NCI-H2227 (cell line): Measurements from ENCODE around the gene SMARCE1.

ENCODE experiments used
- DNase-seq: peaks from one replicate; lab custom pipeline; 2025; ENCODE audit not compliant: unreplicated experiment; lab: John Stamatoyannopoulos, UW

The SMARCE1 gene

DNA sequence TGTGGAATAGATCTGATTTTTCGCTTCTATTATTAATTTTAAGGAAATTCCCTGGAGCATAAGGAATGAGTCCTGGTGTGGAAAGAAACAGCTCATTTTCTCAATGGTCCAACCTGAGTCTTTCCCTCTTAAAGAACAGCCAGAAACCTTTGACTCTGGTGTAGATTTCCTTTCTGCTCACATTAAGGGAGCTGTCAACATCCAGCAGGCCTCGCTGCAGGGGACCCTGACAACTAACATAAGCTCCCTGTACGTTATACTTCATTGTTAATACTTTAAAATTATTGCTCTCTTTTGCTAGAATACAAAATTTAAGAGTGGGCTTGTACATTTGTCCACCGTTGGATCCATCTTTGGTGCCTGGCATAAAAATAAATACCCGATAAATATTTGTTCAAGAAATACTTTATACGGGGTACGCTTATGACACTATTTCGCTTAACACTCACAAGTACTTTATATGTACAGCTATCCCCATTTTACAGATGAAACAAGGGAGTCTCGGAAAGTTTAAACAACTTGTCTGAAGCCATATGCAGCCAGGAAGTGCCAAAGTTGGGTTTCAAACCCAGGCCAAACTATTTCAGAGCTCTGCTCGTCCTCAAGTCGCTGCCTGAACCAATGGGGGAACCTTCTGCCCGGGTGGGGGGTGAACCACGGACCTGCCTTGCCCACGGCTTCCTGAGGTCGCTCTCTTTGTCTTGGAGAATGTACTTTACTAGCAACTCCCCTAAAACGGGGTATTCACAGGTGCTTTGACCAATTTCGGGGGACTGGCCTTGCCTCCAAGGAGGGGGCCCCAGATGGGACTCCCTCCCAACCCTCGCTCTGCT, 611 bp downstream of the SMARCE1 start:
- DNase-seq, result peak; percentile 11

DNA sequence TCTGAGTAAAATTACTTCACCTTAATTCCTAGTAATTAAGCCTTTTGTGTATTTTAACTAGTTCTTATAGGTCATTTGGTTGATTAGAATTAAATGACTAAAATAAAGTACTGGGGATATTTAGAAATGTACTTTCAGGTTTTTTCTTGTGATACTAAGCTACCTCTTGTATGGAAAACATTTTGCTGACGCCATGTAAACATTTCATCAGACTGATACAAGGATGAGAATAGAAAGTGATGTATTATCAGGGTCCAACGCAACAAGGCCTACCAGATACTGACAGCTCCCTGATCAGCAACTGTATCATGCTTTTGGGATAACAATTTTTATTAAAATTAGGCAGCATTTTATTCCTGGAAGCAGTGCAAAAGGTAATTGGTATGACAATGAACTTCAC, 1.7 kb downstream of the SMARCE1 start:
- DNase-seq, result no peak

DNA sequence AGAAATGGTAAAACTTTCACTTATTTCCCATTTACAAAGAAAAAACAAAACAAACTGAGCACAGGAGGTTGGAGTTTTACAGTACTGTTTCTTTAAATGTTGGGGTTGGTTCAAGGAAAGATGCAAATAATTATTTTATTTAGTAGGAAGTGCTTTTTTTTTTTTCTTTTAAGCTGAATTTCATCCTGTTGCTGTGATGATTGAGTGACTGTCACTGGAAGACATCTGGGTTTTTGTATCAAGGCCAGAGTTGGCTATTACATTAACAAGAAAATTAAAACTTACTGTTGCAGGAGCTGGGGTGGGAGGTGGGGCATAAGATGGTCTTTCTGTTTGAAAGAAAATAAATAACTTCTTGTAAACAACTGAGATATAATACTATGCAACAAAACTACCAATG, 2.3 kb downstream of the SMARCE1 start:
- DNase-seq, result no peak

DNA sequence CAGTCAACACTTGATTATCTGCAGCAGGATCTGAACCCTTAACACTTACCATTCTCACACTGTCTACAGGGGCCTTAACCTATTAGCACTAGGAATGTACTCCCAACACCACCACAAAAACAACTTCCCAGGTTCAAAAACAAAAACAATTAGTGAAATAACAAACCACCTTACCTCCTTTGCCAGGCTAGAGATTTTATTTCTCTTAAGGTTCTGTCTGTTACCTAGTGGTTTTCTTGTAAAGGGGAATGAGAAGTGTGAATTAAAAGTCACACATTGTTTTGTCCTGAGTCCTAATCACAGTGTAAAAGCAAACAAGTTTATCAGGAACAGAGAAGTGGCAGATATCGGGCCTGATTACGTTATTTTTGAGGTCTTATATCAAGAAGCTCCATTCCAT, 9.7 kb downstream of the SMARCE1 start:
- DNase-seq, result no peak

GRCh38 chr17:40633871-40634270, 13.7 kb downstream of the SMARCE1 start:
- DNase-seq, result no peak

DNA sequence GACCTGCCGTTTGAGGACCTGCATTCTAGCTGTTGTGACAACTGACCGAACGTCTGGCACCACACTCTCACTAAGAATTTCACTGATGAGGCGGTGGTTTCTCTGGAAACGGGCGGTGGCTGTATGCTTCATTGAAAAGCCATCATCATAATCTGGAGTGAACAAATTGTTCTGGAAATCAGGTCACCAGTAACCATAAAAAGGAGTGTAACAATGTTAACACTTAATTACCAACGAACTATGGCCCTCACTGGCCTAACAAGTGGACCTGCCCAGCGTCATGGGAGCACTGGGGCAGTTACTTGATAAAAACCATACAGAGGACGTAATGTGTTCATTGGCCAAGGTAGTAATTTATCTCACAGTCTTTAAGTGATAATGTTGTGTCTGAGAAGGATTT, 15.4 kb downstream of the SMARCE1 start:
- no peak for DNase-seq

DNA sequence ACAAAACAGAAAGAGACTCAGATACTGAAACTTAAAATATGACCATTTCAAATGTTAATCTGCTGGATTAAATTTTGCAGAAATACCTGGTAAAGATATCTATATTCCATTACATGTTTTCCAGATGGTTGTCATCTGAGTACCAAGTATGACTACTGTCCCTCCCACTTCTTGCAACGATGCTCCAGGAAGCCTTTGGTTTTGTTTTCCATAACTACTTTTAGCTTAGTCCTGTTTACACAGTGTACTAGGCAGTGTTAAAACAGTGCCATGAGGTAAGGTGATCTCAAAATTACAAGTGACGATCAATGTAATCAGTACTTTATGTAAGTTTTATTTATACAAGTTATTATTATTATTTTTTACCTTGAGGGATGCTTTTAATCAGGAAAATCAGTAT, 17.8 kb downstream of the SMARCE1 start:
- DNase-seq, result no peak

- no peak for DNase-seq
Measured at GRCh38 chr17:40625311-40625710, 22.3 kb downstream of the SMARCE1 start.

GRCh38 chr17:40623419-40624210, 24.0 kb downstream of the SMARCE1 start:
- DNase-seq, result no peak

- DNase-seq, result no peak
Measured at GRCh38 chr17:40622509-40622928, 25.1 kb downstream of the SMARCE1 start.

DNA sequence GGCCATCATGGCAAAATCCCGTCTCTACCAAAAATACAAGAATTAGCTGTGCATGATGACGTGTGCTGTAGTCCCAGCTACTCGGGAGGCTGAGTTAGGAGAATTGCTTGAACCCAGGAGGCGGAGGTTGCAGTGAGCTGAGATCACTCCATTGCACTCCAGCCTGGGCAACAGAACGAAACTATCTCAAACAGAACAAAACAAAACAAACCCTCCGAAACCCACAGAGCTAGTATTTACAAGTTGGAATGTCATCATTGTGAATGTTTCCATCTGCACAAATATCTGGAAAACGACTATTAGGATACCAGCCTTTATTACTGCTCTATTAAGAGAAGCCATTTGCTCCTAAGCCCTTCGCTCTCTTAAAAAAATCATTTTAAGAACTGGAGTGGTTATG, 26.0 kb downstream of the SMARCE1 start:
- no peak for DNase-seq

DNA sequence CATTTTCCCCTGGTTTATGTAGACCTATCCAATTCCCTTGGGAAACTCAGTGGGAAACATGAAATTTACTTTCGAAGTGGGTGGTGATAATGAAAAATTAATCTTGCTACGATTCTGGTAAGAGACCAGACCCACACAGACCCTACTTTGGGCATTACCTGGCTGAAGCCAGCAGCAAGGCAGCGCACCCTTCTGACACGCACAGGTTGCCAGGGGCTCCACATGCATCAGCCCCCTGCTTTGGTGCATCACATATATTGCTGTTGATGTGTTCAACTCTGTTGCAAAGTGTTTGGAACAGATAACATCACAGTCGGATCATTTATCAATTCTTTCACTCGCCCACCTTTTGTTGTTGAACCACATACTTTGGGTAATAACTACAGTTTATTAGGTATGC, 26.6 kb downstream of the SMARCE1 start:
- DNase-seq, result no peak

DNA sequence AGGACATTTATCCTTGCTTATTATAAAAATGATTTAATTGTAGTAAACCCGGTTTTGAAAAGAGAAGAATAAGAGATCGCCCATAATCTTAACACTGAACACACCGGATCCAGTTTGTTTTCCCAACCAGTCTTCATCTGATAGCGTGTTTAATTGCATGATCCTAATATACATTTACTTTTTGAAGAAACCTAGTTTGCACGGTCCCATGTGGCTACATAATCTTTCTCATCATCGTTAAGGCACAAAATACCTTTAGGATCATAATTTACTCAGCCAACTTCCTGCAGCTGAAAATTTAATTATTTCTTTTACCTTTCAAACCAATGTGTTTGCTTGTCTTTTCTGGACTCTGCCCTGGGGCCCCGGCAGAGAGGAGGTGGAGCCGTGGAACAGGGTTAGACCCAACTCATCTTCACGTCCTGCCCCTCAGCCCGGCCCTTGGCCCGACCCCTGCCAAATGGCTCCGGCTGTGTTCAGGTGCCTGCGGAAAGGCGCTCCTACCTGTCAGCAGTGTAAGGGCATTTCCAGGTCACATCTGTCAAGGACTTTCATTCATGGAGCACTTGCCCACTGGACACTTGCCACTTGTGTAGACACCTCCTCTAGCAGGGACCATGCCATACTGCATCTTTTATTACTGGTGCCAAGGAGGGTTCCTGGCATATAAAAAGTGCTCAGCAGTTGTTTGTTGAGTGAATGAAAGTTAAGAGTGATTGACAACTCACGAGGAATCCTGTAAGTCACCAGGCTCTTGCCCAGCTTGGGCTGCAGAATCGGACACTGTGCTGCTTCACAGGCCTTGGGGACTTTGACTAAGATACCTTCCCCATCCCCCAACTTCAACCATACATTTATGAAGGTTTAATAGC, 28.6 kb downstream of the SMARCE1 start:
- no peak for DNase-seq

GRCh38 chr17:40617678-40618240, 29.9 kb downstream of the SMARCE1 start:
- DNase-seq, result no peak

DNA sequence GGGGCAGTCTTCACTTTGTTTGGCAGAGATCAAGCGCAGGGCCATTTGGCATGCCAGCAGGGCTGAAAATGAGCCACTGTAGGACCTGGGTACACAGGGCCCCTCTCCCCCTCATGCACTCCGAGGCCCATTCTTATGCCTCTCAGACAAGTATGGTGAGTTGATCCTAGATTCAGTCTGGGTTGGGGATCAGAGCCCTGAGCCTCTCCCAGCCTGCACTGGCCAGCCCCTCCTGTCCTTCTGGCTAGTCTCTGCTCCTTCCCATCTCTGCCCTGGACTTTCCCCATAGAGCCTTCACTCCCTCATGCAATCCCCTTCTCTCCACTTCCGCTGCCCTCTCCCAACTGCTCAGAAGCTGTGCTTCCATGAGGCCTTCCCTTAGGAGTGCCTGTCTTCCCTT, 31.0 kb downstream of the SMARCE1 start:
- DNase-seq, result no peak

DNA sequence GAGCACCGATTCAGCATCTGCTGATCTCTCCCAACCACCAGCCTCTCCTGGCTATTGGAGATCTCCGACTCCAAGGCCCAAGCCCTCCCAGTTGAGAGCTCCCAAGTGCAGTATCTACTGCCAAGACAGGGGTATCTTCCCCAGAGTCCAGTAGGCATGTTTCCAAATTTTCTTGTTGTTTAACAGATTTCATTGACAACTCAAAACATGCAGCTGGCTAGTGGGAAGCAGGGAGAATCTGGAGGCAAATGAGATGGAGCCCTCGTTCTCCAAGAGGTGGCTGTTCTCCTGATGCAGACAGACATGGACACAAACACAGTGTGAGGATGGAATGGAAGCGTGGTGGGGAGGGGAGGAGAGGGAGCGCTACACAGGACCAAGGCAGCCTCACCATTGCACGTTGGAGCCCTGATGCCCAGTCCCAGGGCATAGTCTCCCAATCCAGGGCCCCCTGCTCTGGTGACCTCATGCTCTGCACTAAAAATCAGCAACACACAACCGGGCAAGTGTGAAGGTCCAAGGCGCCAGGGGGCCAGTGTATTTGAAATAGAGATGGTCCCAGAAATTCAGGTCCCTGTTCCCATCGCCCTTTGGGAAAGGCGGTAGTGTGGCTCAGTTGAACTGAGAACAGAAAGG, 31.7 kb downstream of the SMARCE1 start:
- no peak for DNase-seq

GRCh38 chr17:40615068-40615840, 32.4 kb downstream of the SMARCE1 start:
- peak; percentile 65 for DNase-seq

DNA sequence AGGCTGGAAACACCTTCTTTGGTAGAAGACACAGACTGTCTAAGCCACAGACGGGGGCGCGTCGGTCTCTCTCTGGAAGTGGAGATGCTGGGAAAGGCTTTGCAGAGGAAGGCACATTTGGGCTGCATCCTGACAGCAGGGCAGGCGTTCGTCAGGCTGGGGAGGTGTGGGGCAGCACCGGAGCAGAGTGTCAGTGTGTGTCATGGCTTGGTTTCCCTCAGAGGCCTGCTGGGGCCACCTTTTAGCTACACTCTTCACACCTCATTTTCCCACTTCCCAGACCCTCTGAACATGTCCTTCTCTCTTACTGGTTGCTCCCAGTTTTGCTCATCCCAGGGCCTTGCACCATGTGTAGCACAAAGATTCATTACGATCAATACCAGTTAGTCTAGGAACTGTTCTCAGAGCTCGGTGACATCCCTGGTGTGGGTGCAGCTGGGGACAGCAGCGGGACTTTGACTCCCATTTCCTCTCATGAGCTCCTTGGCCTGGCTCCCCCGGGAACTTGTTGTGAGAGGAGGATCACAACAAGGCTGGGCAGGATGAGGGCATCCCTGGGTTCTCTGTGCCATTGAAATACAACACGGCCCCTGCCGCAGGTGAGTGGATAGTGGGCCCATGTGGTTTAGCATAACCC, 33.1 kb downstream of the SMARCE1 start:
- no peak for DNase-seq

- no peak for DNase-seq
Measured at GRCh38 chr17:40613467-40614154, 34.0 kb downstream of the SMARCE1 start.
